Retina (tissue), 1 donor: Measurements from ENCODE around the gene TMEM271.
"Not testable (repeated sequence)": the region's sequence is repeated elsewhere in the genome, so short reads cannot be mapped to it uniquely, and the experiment has no call there.

Experiments used
- DNase-seq: peaks from one replicate; pipeline ENCODE4 v3.0.0-alpha.2; 2016

Gene TMEM271

DNA sequence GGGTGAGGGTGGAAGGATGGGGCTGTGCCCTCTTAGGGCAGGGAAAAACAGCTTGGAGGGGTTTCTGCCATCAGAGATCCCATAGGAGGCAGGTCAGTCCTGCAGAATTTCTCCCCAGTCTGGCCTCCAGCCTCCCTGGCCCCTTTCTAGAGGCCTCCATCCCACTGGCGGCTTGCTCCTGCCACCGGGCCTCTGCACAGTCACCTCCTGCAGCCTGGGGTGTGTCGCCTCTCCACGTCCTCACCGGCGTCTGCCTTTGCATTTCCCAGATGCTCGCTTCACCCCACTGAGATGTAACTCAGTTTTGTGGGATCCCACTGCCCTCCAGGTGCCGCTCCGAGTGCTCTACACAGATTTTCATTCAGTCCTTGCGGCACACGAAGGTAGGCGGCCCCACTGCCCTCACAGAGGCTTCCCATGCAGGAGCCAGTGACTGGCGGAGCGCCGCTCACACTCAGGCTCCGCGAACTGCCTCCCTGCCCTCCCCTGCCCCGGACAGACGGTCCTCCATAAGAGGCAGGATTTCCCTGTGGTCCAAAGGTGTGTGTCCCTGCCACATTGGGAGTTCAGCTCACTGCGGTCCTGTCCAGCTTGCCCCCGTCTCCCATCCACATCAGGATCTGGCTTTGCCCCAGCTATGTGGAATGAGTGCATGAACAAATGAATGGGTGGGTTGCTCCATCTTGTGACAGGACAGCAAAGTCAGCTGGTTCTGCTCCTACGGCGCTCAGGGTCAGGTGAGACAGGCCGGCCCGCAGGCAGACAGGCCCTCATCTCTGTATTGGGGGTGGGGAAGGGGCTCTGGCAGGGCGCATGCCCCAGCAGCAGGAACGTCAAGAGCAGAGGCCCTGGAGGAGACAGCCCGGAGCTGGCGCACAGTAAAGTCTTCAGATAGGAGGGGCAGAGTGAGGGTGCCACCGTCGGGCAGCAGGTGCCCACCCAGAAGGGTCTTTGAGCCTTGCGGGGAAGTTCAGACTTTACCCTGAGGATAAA is 2.7 kb upstream of the TMEM271 start:
- peak; percentile 38 for DNase-seq

DNA sequence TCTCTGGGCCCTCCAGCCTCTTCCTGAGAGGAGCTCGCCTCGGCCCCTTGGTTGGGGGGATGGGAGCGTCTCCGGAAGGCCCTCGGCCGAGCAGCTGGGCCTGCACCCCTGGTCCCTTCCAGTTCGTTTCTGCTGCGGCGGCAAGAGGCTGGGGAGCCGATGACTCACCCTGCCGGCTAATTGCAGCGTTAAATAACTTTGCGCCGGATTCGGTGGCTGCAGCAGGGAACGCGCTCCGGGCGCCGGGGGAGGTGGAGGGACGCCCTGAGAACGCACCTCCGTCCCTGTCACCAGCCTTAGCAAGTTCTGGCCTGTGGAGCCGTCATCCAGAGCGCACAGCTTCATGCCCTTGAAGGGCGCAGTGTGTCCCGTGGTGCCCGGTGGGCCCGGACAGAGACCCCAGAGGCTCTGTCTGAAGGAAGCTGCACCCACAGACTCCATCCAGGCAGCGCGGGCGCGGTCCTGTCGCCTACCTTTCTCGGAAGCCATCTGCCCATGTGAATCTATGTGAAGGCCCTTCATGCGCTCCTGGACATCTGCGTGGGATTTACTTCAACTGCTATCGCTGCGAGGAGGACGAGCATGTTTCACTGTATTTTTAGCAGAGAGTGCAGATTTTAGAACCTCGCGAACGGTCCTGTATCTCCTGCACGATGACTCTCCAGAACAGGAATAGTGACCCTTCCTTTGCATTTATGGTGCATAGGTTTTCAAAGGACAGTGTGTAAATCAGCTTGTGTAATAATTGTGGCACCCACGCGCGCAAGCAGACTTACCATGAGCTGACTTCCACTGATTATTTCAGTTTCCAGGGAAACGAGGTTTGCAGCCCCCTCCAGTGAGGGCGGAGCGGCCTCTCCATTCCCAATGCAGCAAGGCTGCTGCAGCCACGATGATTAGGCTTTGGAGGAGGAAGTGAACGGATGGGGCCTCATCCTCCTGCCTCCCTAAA is 1.7 kb upstream of the TMEM271 start:
- peak; percentile 74 for DNase-seq

DNA sequence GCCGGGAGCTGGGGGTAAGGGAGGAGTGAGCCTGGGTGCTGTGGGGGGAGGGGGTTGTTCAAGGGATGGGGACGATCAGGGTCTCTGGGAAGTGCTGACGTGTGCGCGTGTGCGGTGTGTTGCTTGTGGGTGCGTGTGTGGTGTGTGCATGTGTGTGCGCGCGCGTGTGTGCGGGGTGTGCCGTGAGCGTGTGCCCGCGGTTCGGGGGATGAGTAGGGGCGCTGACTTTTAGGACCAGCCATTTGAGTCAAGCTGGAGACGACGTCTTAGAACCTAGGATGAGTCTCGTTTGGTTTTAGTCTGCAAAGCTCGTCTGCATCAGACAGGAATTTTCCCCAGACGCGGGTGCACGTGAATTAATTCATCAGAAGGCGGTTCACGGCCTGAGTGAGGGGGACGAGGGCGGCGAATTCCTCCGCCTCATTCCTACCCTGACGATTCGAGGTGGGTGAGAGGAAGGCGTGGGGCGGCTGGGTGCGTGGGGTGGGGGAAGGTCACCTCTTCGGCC is 950 bp upstream of the TMEM271 start:
- DNase-seq, result peak; percentile 73

DNA sequence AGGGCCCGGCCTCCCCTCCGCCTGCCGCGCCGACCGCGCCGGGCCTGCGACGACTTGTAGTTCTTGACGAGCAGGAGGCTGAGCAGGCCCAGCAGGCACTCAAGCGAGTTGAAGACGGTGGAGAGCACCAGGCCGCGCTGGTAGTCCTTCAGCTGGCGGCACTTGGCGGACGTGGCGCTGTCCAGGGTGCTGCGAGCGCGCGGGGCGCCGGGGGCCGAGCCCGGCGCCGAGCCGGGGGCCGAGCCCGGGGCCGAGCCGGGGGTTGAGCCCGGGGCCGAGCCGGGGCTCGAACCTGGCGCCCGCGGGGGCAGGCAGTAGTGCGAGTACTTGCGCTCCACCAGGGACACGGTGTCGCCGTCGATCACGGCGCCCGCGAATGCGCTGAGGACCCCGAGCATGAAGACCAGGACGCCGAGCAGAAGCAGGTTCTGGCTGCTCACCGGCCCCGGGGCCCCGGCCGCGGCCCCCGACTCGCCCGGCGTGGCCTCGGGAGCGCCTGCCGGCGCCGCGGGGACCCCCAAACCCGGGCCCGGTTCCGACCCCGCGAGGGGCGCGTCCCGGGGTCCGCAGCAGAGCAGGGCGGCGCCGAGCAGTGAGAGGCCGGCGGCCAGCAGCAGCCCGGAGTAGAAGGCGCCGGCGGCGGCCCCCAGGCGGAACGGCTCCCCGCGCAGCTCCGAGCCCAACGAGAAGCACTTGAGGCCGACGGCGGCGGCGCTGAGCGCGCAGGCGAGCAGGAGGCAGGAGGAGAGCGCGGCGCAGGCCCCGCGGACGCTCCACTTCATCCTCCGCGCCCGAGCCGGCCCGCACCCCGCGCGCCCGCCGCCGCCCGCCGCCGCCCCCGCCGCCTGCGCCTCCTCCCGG is 584 bp downstream of the TMEM271 start:
- DNase-seq, result peak; percentile 31

DNA sequence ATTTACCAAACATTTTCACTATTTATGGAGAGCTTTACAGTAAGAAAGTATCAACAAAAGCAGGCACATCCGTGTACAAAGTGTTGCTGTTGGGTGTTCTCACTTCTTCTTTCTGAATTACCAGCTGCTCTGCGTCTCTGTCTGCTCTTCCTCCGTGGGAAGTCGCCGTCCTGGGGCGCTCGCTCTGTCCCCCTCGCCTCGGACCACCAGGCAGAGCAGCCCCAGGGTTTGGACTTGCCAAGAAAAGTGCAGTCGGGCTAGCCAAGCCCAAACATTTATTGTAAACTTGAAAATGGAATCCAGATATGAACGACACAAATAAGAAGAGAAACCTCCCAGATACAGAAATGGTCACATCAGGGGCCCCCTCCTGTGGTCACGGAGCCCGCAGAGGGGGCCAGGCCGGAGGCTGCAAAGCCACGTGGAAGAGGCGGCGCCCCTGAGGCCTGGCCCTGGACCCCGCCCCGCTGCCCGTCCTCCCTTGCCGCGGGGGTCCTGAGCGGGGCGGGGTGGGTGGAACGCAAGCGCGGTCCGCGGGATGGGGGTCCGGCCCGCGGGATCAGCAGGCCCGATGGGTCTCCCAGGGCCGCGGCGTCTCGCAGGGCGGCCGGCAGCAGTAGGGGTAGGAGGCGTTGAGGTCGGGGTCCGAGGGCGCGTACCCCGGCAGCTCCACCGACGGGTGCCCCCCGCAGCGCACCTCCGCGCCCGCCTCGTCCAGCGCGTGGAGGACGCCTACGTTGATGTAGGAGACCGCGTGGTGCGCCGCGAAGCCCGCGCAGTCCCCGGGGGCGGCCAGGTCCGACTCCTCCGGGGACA is 1.5 kb downstream of the TMEM271 start:
- DNase-seq, result no peak

DNA sequence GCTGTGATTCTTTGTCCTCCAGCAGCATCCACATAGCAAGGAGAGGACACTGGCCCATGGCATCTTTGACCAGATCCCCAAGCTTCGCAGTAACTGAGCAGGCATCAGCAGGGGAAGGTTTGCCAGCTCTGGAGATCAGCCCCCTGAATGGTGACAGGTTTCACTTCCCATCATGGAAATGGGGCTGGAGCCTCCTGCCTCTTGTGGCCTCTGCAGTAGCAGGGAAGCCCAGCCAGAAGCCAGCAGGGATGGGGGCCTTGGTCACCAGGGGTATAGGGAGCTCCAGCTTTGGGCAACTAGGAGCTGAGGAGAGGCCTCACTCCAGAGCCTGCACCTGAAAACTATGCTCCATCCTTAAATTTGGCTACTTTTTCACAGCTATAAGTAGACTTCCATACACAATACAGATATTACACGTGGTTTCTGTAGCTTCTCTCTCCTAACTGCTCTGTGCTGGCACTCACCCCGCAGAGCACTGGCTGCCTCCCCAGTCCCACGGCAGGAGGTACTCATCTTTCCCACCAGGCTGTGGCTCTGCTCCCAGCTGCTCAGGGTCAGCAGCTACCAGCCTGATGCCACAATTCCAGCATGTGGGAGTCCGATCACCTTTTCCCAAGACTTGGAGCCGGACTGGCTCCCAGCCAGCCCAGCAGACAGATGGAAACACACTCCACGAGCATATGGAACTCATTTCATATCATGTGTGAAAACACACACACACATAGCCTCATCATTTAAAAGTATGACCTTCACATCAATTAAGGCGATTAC is 2.8 kb downstream of the TMEM271 start:
- DNase-seq, result no peak

DNA sequence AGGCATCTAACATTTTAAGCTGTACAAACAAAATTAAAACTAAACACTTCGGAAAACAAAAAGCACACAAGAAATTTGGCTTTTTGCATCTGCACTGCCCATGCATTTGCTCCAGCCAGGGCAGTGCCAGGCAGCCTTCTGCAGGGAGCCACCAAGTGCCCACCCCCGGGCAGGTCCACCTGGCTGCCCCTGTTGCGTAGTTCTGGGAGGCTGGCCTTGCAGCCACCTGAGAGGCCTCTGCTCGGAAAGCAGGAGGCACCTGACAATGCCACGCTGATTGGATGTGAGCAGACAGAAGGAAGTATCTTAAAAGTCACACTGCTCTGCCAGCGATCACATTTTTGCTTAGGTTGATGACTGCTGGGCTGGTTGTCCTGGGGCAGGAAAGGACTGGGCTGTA is 3.5 kb downstream of the TMEM271 start:
- DNase-seq, result no peak

DNA sequence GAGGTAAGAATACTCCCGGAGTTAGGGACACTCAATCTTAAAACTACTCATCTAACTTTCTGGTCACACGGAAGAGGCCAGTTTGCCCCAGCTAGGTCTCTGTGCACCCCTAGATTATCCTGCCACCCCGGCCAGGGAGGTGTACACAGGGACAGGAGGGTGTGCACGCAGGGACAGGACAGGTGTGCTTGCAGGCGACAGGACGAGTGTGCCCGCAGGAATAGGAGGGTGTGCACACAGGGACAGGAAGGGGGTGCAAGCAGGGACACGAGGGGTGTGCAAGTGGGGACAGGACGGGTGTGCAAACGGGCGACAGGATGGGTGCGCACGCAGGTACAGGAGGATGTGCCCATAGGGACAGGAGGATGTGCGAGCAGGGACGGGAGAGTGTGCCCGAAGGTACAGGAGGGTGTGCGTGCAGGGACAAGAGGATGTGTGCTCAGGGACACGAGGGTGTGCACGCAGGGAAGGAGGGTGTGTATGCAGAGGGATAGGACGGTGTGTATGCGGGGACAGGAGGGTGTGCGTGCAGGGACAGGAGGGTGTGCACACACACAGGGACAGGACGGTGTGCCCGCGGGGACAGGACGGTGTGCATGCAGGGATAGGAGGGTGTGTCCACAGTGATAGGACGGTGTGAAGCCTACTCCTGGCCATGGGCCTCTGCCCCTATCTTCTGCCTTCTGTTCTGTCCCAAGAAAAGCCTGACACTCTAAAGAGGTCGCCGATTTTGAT is 4.1 kb downstream of the TMEM271 start:
- DNase-seq, result no peak

DNA sequence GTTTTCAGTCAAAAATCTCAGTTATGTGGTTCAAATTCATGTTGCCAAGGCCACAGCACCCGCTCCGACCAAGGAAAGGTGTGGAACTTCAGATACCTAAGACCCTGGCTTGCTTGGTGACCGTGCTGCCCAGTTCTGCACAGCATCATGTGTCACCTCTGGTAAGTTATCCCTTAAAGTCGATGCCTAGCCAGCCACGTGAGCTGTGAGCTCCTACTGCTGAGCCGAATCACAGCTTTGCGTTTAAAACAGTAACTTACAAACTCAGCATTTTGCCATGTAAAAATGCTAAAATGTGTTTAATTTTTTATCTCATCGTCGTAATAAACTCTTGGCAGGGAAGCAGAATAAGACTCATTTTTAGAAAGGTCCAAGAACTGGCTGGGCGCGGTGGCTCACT is 5.3 kb downstream of the TMEM271 start:
- no peak for DNase-seq

DNA sequence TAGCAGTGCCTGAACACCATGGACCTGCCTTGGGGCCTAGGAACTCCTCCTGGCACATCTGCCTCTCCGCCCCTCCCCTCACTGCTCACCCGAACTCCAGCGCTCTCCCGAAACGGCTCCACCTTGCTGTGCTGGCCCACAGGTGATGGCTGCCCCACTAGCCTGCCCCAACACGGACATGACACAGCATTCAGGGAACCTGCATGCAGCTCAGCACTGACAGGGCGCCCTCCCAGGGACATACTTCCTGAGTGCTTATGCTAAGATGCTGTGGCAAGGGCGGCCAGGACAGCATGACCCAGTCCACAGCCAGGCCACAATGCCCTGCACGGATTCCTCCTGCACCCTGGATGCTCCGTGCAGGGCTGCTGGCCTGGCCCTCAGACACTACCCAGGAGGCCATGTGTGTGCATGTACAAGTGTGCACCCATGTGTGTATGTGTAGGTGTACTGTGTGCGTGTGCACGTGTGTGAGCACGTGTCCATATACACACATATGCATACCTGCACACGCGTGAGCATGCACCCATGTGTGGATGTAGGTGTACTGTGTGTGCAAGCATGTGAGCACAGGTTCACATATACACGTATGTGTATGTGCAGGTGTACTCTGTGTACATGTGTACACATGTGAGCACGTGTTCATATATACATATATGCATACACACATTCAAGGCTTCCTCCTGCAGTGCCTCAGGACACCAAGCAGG is 6.0 kb downstream of the TMEM271 start:
- no peak for DNase-seq

DNA sequence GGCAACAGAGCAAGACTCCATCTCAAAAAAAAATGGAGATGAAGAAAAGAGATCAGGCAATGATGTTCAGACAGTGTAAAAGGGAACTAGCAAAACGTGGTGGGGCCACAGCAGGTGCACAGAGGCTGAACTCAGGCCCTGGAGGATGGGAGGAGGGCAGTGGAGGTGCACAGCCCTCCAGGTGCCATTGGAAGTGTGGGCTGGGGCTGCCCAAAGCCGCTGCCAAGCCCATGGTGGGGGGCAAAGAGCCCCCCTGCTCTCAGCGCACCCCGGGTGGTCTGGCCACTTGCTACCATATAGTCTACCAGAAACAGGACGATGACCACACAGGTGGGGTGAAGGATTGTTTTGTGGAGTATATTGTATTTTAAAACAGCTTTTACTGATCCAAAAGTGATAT is 7.1 kb downstream of the TMEM271 start:
- DNase-seq, result no peak

DNA sequence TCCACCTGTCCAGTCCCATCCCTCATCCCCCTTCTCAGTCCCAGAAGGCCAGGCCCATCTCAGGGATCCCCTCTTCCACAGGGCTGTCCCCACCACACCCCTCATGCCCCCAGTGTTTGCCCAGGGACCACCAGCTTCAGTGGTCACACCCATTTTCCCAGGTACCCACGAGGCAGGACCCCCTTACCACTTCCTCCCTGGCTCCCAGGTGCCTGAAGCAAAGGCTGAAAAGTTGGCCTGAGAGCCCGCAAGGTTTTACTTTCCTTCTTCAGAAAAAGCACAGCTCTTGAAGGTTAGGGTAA is 7.8 kb downstream of the TMEM271 start:
- no peak for DNase-seq

DNA sequence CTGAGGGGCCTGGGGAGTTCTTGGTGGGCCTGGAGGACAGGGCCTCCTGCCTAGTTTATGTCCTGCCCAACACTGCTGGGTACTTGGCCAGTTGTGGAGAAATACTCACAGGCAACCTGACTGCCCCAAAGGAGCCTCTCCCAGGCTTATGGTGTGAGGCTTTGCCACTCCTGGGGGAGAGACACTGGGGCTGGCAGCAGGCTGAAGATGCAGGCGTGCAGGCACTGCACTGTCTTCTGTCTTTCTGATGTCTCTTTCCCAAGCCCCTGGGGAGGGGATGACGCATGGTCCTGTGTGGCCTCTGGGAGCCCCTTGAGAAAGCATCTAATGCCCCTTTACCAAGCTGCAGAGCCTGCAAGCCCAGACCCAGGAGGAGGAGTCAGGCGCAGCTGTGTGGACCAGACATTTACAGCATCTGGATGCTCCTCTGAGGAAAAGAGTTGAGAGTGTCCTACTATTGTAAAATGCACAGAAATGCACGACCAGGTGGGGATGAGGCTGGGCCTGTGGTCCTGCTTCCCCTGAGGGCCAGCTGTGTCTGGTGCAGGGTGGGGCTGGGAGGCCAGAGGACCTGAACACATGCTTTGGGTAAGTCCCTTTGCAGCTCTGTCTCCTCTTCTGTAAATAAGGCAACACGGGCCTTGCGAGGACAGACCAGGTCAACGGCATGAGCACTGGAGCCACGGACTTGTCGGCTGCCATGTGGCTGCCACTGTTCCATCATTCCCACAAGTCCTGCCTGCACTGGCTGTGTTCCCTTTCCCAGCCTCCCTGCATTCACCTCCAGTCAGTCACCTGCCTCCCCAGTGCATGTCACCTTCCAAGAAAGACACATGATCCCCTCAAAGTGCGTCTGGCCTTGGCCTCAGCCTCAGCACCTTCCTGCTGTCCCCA is 8.4 kb downstream of the TMEM271 start:
- DNase-seq, result no peak

DNA sequence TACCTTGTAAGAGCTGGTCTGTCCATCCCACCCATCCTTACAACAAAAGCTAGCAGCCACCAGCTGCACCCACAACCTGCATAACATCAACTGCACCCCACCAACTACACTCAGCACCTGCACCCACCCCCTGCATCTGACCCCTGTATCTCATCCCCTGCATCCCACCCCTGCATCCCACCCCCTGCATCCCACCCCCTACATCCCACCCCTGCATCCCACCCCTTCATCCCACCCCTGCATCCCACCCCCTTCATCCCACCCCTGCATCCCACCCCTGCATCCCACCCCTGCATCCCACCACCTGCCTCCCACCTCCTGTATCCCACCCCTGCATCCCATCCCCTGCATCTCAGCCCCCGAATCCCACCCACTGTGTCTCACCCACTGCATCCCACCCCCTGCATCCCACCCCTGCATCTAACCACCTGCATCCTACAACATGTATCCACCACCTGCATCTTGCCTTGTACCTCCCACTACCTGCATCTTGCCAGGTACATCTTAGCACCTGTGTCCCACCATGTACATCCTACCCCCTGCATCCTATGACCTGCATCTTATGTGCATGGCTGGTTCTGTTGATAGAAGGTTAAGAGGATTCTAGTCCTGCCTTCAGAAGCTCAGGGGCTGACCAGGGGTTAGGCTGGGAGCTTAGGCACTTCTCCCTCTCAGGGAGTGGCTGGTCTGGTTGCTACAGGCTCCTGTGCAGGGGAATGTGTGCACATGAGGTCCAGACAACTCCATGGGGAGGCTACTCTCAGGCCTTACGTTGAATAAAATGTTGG is 9.4 kb downstream of the TMEM271 start:
- no peak for DNase-seq

DNA sequence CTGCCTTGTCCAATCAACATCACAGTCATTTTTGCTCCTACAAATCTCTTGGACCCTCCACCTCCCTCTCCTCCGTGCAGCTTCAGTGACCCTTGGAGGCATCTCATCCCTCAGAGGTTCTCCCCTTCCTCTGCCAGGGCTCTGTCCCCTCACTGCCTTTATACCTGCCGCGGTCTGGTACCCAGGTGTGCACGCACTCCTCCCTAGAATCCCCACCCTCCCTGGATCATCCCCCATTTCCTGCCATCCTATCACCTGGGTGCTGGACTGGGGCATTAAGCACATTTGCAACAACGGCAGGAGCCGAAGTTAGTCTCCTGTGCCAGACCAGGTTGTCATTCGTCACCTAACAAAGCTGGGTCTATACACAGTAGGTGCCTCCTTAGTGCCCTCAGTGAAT is 10.1 kb downstream of the TMEM271 start:
- no peak for DNase-seq

DNA sequence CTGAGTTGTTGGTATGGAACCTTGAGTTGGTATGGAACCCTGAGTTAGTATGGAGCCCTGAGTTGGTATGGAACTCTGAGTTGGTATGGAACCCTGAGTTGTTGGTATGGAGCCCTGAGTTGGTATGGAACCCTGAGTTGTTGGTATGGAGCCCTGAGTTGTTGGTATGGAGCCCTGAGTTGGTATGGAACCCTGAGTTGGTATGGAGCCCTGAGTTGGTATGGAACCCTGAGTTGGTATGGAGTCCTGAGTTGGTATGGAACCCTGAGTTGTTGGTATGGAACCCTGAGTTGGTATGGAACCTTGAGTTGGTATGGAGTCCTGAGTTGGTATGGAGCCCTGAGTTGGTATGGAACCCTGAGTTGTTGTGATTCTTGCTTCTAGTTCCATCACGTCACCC is 10.5 kb downstream of the TMEM271 start:
- not testable (repeated sequence) for DNase-seq

DNA sequence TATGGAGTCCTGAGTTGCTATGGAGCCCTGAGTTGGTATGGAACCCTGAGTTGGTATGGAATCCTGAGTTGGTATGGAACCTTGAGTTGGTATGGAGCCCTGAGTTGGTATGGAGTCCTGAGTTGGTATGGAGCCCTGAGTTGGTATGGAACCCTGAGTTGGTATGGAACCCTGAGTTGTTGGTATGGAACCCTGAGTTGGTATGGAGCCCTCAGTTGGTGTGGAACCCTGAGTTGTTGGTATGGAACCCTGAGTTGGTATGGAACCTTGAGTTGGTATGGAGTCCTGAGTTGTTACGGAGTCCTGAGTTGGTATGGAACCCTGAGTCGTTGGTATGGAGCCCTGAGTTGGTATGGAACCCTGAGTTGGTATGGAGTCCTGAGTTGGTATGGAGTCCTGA is 13.6 kb downstream of the TMEM271 start:
- not testable (repeated sequence) for DNase-seq

DNA sequence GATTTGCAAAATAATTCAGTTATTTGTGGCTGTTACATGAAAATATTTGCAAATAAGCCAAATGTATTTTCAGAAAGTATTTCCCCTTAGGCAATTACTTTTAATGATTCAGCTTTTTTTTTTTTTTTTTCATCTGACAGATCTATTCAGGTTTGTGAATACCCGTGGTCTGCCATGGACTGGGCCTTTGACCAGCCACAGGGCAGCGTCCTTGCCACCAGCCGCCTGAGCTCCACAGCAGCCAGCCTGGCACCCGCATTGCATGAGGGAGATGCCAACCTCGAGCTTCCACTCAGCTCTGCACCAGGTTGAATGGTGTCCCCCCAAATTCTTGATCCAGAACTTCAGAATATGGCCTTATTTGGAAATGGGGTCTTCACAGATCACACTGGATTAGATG is 14.7 kb downstream of the TMEM271 start:
- DNase-seq, result no peak
